Natural killer cell treated with Interleukin-12 subunit alpha and Interleukin-12 subunit beta and Interleukin-15 and Interleukin-18, amount 100 ng/mL, for 72 hours (primary cell): ENCODE data around the gene OSTN. TPM values are rescaled to one million over a fixed set of nuclear protein-coding genes. Genes with fewer than 3 reads are reported as not detected.
A peak's percentile ranks its signal among the peaks of the same experiment; 100 is the strongest.

Experiments
- ATAC-seq, 2 donors: fragments of 150-1000 bp; cut with Tn5 transposase in 1 of 2; sonication (Bioruptor Pico), chemical (Tn5 transposase) in 1 of 2; 2 replicates each; pipeline ENCODE4 v1.10.0; 2021
- DNase-seq: peaks from one replicate; pipeline ENCODE4 v3.0.0; 2022; ENCODE audit warnings: low spot score
- H3K27ac Mint-ChIP-seq, 2 donors: 1 replicate in 1 of 2; 2 replicates in 1 of 2; pipeline ENCODE4 v1.8.0; 2022; ENCODE audit warnings: mixed read lengths in 2 of 2, mild to moderate bottlenecking in 1 of 2, moderate library complexity in 1 of 2
- H3K27me3 Mint-ChIP-seq, 2 donors: 1 replicate in 1 of 2; 2 replicates in 1 of 2; pipeline ENCODE4 v1.8.0; 2022; ENCODE audit warnings: mixed read lengths in 2 of 2
- H3K36me3 Mint-ChIP-seq: one replicate; pipeline ENCODE4 v1.8.0; 2022; ENCODE audit warnings: mixed read lengths
- H3K4me1 Mint-ChIP-seq, 2 donors: 1 replicate in 1 of 2; 2 replicates in 1 of 2; pipeline ENCODE4 v1.8.0; 2022; ENCODE audit warnings: low read depth in 2 of 2, mixed read lengths in 2 of 2, mild to moderate bottlenecking in 1 of 2
- H3K4me3 Mint-ChIP-seq: one replicate; pipeline ENCODE4 v1.8.0; 2022; ENCODE audit warnings: mixed read lengths
- H3K9me3 Mint-ChIP-seq: 2 replicates; pipeline ENCODE4 v1.8.0; 2022; ENCODE audit warnings: mixed read lengths
- total RNA-seq, 2 donors: library from RNA; stranded (reverse); gene quantifications; one replicate each; pipeline ENCODE4 v1.2.3, GENCODE V29; 2022

The OSTN gene
- total RNA-seq, 2 donors from 2014 or later = not detected

GRCh38 chr3:191197761-191198306, 1.2 kb upstream of the OSTN start:
- Mint-ChIP-seq H3K36me3 (no peaks in the 10 kb centered on the region), H3K9me3 (peaks cover 3% of the 10 kb centered on the region), H3K4me1 (no peaks in the 10 kb centered on the region), H3K4me3 (no peak overlapping the region), H3K27me3 (peaks cover 0 to 8% of the 10 kb centered on the region in 2 donors), H3K27ac (no peak overlapping the region)
- ATAC-seq (no peak), DNase-seq (no peak)

GRCh38 chr3:191198480-191198879, 561 bp upstream of the OSTN start:
- no peak for DNase-seq
- Mint-ChIP-seq H3K4me1 (no peaks in the 10 kb centered on the region), H3K27me3 (peaks cover 0 to 8% of the 10 kb centered on the region in 2 donors), H3K27ac (no peak overlapping the region), H3K36me3 (no peaks in the 10 kb centered on the region), H3K4me3 (no peak overlapping the region), H3K9me3 (peaks cover 3% of the 10 kb centered on the region)
- ATAC-seq = no peak

- Mint-ChIP-seq H3K9me3 (no peaks in the 10 kb centered on the region), H3K36me3 (no peaks in the 10 kb centered on the region), H3K27me3 (no peaks in the 10 kb centered on the region), H3K4me1 (no peaks in the 10 kb centered on the region), H3K27ac (no peak overlapping the region), H3K4me3 (no peak overlapping the region)
- no peak for ATAC-seq
- no peak for DNase-seq
These were observed 11.0 kb downstream of the OSTN start for GRCh38 chr3:191210032-191210431.

- H3K27ac Mint-ChIP-seq = no peak overlapping the region
- H3K4me3 Mint-ChIP-seq = no peak overlapping the region
- H3K36me3 Mint-ChIP-seq = no peaks in the 10 kb centered on the region
- H3K4me1 Mint-ChIP-seq = no peaks in the 10 kb centered on the region
- H3K27me3 Mint-ChIP-seq = no peaks in the 10 kb centered on the region
- ATAC-seq (no peak), DNase-seq (no peak)
- peaks cover 12% of the 10 kb centered on the region for H3K9me3 Mint-ChIP-seq
These were observed 17.5 kb downstream of the OSTN start for GRCh38 chr3:191216510-191216909.

- Mint-ChIP-seq H3K9me3 (peaks cover 12% of the 10 kb centered on the region), H3K4me1 (no peaks in the 10 kb centered on the region), H3K36me3 (no peaks in the 10 kb centered on the region), H3K27ac (no peak overlapping the region), H3K27me3 (no peaks in the 10 kb centered on the region), H3K4me3 (no peak overlapping the region)
- DNase-seq = no peak
- no peak for ATAC-seq
These were observed 18.3 kb downstream of the OSTN start for GRCh38 chr3:191217301-191217700.

GRCh38 chr3:191220908-191221307, 21.9 kb downstream of the OSTN start:
- Mint-ChIP-seq H3K4me1 (no peaks in the 10 kb centered on the region), H3K27ac (no peak overlapping the region), H3K9me3 (peaks cover 19% of the 10 kb centered on the region), H3K27me3 (no peaks in the 10 kb centered on the region), H3K4me3 (no peak overlapping the region), H3K36me3 (no peaks in the 10 kb centered on the region)
- ATAC-seq (no peak), DNase-seq (no peak)

GRCh38 chr3:191221638-191222037, 22.6 kb downstream of the OSTN start:
- Mint-ChIP-seq H3K36me3 (no peaks in the 10 kb centered on the region), H3K4me1 (no peaks in the 10 kb centered on the region), H3K4me3 (no peak overlapping the region), H3K27me3 (no peaks in the 10 kb centered on the region), H3K27ac (no peak overlapping the region), H3K9me3 (peaks cover 16% of the 10 kb centered on the region)
- DNase-seq (no peak), ATAC-seq (no peak)

GRCh38 chr3:191227541-191227940, 28.5 kb downstream of the OSTN start:
- Mint-ChIP-seq H3K27me3 (peaks cover 0 to 6% of the 10 kb centered on the region in 2 donors), H3K4me3 (no peak overlapping the region), H3K27ac (no peak overlapping the region), H3K36me3 (no peaks in the 10 kb centered on the region), H3K9me3 (peaks cover 4% of the 10 kb centered on the region), H3K4me1 (no peaks in the 10 kb centered on the region)
- ATAC-seq = no peak
- no peak for DNase-seq

GRCh38 chr3:191234216-191234615, 35.2 kb downstream of the OSTN start:
- peaks cover 0 to 6% of the 10 kb centered on the region in 2 donors for H3K4me1 Mint-ChIP-seq

GRCh38 chr3:191235331-191236314, 36.6 kb downstream of the OSTN start:
- Mint-ChIP-seq H3K4me1 (peaks cover 0 to 6% of the 10 kb centered on the region in 2 donors), H3K9me3 (no peaks in the 10 kb centered on the region), H3K27ac (no peak overlapping the region), H3K4me3 (no peak overlapping the region), H3K36me3 (no peaks in the 10 kb centered on the region), H3K27me3 (no peaks in the 10 kb centered on the region)
- no peak for DNase-seq
- peak in 1 of 2 donors; percentile 83 for ATAC-seq

More at GRCh38 chr3:191234216-191234615, 35.2 kb downstream of the OSTN start:
- H3K9me3 Mint-ChIP-seq = no peaks in the 10 kb centered on the region
- DNase-seq (no peak), ATAC-seq (no peak)
- H3K27me3 Mint-ChIP-seq = peaks cover 0 to 1% of the 10 kb centered on the region in 2 donors
- no peaks in the 10 kb centered on the region for H3K36me3 Mint-ChIP-seq
- no peak overlapping the region for H3K27ac Mint-ChIP-seq
- H3K4me3 Mint-ChIP-seq = no peak overlapping the region

- ATAC-seq (no peak), DNase-seq (no peak)
- Mint-ChIP-seq H3K36me3 (no peaks in the 10 kb centered on the region), H3K4me3 (no peak overlapping the region), H3K27me3 (no peaks in the 10 kb centered on the region), H3K27ac (no peak overlapping the region), H3K9me3 (no peaks in the 10 kb centered on the region), H3K4me1 (peaks cover 0 to 6% of the 10 kb centered on the region in 2 donors)
These were observed 37.6 kb downstream of the OSTN start for GRCh38 chr3:191236646-191237045.

GRCh38 chr3:191237047-191237882, 38.2 kb downstream of the OSTN start:
- ATAC-seq = no peak
- H3K36me3 Mint-ChIP-seq = no peaks in the 10 kb centered on the region
- H3K9me3 Mint-ChIP-seq = no peaks in the 10 kb centered on the region
- no peak overlapping the region for H3K4me3 Mint-ChIP-seq
- no peak overlapping the region for H3K27ac Mint-ChIP-seq
- peaks cover 0 to 6% of the 10 kb centered on the region in 2 donors for H3K4me1 Mint-ChIP-seq
- H3K27me3 Mint-ChIP-seq = no peaks in the 10 kb centered on the region
- no peak for DNase-seq

GRCh38 chr3:191238321-191238817, 39.3 kb downstream of the OSTN start:
- no peaks in the 10 kb centered on the region for H3K9me3 Mint-ChIP-seq
- no peaks in the 10 kb centered on the region for H3K27me3 Mint-ChIP-seq
- H3K4me3 Mint-ChIP-seq = no peak overlapping the region
- no peak for ATAC-seq
- H3K36me3 Mint-ChIP-seq = no peaks in the 10 kb centered on the region
- peaks cover 0 to 6% of the 10 kb centered on the region in 2 donors for H3K4me1 Mint-ChIP-seq
- no peak overlapping the region for H3K27ac Mint-ChIP-seq
- DNase-seq = no peak
